HG02623 (cell line): Measurements from ENCODE around the gene CRYGS.
A peak's percentile ranks its signal among the peaks of the same experiment; 100 is the strongest.
"Not testable (repeated sequence)": the region's sequence is repeated elsewhere in the genome, so short reads cannot be mapped to it uniquely, and the experiment has no call there.

Experiments
- ATAC-seq: cut with Tn5 transposase; IDR thresholded peaks from one replicate; pipeline ENCODE4 v1.9.1; 2021; ENCODE audit warnings: moderate library complexity; ENCODE audit not compliant: unreplicated experiment

CRYGS gene

DNA sequence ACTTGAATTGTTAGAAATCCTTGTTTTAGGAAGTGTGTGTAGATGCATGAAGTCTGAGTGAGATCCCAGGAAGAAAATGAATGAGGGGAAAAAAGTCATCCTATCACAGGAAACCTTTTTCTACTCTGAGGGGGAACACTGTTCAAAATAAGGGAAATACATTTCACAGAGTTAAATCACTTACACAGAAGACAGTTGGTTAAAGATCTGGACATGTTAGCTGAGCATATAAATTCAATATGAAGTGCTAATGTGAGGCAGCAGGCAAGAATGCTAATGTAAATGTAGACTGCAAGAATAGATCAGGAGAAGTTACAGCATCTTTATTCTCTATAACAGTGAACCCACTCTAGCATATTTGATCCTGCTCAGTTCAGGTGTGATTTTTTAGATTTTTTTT is 20.4 kb upstream of the CRYGS start:
- no peak for ATAC-seq

- no peak for ATAC-seq
These were observed 8.3 kb upstream of the CRYGS start for GRCh38 chr3:186552408-186553031.

DNA sequence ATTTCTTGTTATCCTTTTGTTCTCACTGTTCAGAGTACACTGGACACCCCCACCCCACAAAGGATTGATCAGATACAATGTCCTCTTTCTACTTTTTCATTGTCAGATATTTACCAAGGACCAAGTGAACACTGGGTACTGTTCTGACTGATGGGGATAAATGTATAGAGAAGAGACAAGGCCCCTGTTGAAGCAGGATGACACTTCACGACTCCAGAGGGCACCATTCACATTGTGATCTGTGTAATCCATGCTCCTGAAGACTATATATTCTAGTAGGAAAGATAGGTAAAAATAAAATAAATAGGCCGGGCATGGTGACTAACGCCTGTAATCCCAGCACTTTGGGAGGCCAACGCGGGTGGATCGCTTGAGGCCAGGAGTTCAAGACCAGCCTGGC is 7.2 kb upstream of the CRYGS start:
- no peak for ATAC-seq

DNA sequence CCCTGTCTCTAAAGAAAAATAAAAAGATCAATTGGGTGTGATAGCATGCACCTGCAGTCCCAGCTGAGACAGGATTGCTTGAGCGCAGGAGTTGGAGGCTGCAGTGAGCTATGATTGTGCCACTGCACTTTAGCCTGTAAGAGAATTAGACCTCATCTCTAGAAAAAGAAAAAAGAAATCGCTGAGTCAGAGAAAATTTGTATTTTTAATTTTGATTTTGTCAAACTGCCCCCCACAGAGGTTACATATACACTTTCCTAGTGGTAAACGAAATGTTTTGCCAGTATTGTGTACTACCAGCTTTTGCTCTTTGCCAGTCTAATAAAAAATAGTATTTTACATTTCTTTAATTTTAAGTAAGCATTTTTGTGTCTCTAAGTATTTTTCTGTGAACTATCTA is 5.3 kb upstream of the CRYGS start:
- no peak for ATAC-seq

- no peak for ATAC-seq
These were observed 3.3 kb downstream of the CRYGS start for GRCh38 chr3:186540835-186541226.

- ATAC-seq, result peak; percentile 52
These were observed 3.9 kb downstream of the CRYGS start for GRCh38 chr3:186540221-186540834.

DNA sequence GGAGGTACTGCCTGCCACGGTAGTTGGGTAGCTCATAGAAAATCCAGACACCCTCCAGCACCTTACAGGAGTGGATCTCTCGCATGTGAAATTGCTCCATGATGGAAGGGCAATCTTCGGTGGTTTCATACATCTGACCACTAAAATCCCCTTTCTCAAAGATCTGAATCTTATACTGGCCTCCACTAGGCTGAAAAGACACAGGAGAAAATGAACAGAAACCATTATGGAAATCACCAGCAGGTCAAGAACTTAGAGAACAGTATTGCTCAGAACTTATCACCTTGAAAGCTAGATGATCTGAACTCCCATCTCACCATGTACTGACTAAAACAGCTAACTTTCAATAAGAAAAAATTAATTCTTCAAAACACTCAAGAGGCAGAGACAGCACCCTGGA is 5.4 kb downstream of the CRYGS start:
- no peak for ATAC-seq

- ATAC-seq, result no peak
These were observed 7.0 kb downstream of the CRYGS start for GRCh38 chr3:186536883-186537844.

DNA sequence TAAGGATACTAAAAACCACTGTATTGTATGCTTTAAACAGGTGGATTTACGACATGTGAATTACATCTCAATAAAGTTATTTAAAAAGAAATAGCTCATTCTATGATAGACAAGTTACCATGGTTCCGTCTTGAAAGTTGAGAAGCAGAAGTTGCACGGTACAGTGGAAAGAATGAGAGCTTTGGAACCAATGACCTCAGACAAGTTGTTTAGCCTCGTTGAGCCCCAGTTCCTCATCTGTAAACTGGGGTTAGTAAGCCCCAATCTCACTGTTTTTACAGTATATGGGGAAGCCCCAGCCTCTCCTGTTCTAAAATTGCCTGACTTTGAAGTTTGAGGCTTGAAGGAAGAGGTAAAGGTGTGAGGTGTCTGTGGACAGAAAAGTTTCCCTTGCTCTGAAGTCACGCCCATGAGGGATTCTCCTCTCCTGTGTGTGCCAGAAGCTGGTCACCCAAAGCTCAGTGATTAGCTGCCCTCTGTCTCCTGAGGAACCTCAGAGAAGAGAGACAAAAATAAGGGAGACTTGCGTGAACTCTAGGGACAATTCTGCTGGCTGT is 10.0 kb downstream of the CRYGS start:
- peak; percentile 75 for ATAC-seq

GRCh38 chr3:186532598-186533072 is 11.5 kb downstream of the CRYGS start:
- ATAC-seq, result peak; percentile 42

GRCh38 chr3:186531694-186532093 is 12.5 kb downstream of the CRYGS start:
- not testable (repeated sequence) for ATAC-seq

DNA sequence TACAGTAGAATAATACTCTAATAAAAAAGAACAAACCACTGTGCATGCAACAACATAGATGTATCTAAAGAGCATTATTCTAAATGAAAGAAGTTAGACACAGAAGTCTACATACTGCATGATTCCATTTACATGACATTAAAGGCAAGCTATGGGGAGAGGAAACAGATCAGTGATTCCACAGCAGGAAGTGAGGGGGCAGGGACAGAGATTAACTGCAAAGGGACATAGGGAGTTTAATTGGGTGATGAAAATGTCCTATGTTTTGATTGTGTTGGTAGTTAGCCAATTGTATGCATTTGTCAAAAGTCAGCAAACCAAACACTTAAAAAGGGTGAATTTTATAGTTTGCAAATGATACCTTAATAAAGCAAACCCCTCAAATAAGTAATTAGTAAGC is 13.8 kb downstream of the CRYGS start:
- no peak for ATAC-seq

- no peak for ATAC-seq
These were observed 14.8 kb downstream of the CRYGS start for GRCh38 chr3:186529201-186529999.

GRCh38 chr3:186526256-186526606 is 17.9 kb downstream of the CRYGS start:
- ATAC-seq, result peak; percentile 32

- ATAC-seq, result peak; percentile 32
These were observed 18.6 kb downstream of the CRYGS start for GRCh38 chr3:186525369-186526255.

DNA sequence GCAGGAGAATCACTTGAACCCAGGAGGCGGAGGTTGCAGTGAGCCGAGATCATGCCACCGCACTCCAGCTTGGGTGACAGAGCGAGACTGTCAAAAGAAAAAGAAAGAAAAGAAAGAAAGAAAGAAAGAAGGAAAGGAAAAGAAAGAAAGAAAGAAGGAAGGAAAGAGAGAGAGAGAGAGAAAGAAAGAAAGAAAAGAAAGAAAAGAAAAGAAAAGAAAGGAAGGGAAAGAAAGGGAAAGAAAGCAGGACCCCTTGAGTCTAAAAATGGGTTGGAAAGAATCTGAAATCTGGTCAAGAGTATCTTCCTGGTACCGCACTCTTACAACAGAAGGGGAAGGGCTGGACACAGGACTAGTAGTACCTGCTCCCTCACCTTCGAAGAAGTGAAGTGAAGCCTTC is 19.6 kb downstream of the CRYGS start:
- no peak for ATAC-seq

GRCh38 chr3:186523434-186523833 is 20.7 kb downstream of the CRYGS start:
- ATAC-seq, result no peak

- ATAC-seq, result no peak
These were observed 21.2 kb downstream of the CRYGS start for GRCh38 chr3:186523022-186523421.

DNA sequence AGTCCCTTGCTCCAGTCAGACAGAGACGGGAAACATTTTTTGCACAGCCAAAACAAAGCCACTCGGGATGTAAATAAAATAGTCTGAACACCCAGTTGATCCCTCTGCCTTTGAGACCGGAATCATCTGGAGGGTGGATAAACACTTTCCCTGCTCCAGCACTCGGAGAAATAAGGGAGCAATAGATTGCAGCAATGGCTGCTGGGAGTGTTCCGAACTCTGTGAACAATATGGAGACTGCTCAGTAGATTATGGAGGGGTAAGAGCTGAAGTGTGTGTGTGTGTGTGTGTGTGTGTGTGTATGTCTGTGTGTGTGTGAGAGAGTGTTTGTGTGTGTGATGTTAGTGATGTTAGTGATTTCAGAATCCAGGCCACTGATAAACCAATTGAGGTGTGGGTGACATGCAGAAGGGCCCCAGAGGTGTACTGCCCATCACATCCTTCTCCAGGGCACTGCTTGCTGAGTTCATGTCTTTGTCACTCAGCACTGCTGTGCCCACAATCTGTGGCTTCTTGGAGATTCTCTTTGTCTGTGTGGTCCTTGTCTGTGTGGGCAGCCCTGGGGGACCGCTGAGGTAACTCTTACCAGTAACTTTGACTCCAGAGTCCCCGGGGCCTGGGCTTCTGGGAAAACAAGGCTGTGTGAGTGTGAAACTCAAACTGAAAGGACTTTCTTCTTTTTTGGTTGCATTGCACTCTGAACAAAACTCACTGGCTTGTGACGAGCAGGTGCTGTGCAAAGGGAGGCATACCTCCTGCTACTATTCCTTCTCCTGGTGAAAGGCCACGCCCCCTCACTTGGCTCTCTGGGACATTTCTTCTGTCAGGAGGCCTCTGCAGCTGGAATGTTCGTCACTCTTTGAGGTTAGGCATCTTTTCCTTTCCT is 23.0 kb downstream of the CRYGS start:
- ATAC-seq, result peak; percentile 60
